GM19463 (cell line): ENCODE results near the gene TMEM100.

Experiments
- ATAC-seq: cut with Tn5 transposase; IDR thresholded peaks from one replicate; pipeline ENCODE4 v1.9.1; 2021; ENCODE audit warnings: mild to moderate bottlenecking, moderate library complexity; ENCODE audit not compliant: unreplicated experiment

Gene TMEM100

DNA sequence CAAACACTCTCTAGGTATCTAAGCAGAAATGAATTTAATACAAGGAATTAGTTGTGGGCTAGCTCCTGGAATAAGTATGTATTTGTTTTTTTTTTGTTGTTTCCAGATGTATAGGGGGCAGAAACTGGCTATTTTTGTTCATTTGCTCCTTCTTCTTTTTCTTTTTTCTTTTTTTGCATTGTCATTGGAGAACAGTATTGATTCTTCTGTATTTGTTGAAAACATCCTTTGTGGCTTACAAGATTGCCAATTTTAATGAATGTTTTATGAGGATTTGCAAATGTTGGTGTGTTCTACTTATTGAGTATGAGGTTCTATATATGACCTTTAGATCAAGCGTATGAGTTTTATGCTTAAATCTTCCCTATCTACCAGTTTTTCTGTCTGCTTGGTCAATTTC, 22.6 kb upstream of the TMEM100 start:
- no peak for ATAC-seq

DNA sequence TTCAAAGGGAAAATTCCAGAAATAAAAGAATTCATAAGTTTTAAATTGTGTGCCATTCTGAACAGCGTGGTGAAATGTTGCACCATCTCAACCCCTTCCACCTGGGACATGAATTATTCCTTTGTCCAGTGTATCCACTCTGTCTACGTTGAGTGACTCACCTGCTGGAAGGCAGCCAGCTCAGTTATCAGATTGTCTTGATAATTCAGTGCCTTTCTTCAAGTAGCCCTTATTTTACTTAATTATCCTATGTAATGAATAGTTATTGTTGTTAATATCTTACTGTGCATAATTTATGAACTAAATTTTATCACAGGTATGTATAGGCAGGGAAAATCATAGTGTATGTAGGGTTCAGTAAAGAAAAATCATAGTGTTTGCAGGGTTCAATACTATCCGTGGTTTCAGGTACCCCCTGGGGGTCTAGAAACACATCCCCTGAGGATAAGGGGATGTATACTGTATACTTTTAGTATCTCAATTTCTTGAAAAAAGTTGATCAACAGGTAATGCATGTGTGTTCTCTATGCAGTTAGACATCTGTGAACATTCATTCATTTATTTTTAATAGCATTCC, 20.5 kb upstream of the TMEM100 start:
- ATAC-seq: peak; percentile 33

GRCh38 chr17:55742272-55743102, 19.8 kb upstream of the TMEM100 start:
- ATAC-seq: peak; percentile 87

DNA sequence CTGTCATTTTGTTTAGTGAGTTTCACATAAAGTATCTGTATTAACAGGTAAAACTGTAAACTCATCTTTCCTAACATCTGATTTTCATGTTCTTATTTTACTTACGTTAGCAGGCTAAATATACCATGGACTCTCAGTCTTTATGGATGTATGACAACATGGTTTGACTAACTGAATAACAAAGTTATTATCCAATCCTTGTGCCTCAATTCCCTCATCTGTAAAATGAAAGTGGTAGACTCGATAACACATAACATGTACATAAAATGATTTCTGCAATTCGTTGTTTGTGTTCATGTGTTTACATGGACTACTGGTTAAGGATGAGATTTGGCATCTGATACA, 18.7 kb upstream of the TMEM100 start:
- no peak for ATAC-seq

GRCh38 chr17:55740511-55741355, 18.1 kb upstream of the TMEM100 start:
- ATAC-seq: no peak

- no peak for ATAC-seq
Observed at GRCh38 chr17:55737976-55738501, 15.4 kb upstream of the TMEM100 start.

DNA sequence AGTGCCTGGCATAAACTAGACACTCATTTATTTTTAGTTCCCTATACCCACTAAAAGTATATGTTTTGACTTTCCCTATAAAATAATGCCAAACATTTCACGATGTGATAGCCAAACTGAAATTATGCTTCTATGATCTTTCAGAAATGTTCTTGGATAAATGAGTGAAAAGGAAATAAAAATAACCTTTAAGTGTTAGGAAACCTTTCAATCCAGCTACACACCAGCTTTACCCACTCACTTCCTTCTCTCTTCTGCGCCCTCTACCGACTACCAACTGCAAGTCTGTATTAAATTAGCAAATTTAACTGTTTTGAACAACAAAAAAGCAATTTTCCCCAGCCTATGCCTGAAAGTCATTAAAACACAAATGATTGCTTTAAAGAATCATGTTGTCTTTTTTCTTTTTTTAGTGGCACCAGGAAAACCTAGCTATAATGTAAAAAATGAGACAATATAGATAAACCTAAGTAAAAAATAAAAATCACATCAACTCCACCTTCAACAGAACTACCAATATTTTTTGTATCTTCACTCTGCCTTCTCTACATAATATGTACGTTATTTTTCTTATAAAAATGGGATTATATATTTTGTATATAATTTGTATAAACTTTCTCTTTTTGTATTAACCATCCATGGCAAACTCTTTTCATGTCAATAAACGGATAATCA, 13.2 kb upstream of the TMEM100 start:
- ATAC-seq: no peak

DNA sequence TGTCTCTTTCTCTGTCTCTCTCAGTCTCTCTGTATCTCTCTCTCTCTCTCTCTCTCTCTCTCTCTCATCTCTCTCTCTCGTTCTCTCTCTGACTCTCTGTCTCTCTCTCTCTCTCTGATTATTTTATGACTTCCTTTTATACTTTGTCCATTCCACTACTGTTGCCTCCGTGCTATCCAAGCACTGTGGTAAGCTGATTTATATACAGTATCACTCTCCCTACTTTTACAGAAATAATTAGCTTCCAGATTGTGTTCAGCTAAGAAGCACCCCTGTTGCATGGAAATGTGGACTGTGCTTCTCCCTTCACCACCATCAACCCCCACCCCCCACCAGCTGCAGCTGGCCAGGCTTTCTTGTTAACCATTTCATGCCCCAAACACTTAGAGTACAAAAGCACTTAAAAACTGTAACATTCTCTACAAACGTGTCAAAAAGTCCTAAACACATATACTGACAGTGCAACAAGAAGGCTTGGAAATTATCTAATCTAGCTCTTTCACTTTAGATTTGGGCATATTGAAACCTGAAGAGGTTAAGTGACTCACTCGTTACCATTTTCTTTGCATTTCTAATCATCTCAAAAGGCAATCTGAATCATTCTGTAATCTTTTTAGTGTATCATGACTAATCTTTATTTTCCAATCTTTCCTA, 11.6 kb upstream of the TMEM100 start:
- peak; percentile 72 for ATAC-seq

- ATAC-seq: no peak
Observed at GRCh38 chr17:55731586-55732250, 9.1 kb upstream of the TMEM100 start.

- no peak for ATAC-seq
Observed at GRCh38 chr17:55730808-55731207, 8.1 kb upstream of the TMEM100 start.

DNA sequence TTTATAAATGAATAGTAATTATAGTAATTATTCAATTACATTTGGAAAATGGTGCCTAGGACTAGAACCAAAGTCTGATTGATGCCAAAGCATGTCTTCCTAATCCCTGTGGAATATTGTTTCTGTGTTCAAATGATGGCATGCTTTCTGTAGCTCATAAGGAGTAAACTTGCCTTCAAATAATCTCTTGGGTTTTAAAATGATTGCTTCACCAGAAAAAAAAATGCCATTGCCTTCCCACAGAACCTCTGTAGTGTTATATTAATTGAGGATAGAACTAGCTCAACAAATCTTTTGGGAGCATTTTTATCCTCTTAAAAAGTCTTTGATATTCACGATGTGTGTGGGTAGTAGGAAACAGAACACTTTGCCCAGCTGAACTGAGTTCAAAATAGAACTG, 7.7 kb upstream of the TMEM100 start:
- no peak for ATAC-seq

DNA sequence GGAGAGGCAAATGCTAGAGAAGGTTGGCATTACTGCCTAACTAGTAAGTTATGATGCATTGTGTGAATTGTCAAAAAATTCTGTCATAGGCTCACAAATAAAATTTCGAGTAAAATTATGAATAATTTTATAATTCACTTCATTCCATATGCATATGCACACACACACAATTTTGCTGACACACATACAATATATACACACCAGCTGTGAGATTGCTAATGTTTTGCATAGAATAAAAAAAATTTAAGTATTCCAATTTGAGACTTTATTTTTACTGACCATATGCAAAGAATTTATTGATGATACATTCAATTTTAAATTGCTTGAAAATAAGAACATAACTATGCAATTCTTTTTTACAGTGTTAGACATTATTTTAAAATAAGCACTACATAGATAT, 6.8 kb upstream of the TMEM100 start:
- ATAC-seq: no peak

DNA sequence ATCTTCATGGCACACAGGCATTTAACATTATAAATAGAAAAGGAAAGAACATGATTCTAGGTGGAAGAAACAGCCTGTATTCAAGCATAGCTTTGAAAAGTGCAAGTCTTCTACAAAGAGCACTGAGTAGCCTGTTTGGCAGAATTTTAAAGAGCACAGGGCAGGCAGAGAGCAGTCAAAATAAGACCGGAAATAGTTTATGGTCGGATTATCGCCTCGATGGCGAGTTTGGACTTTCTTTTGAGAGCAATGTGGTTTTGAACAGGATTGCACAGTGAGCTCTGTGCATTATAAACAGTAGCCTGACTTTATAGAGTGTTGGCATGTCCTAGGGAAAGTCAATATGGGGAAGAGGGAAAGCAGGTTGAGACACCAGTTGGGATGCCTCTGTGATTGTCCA, 6.2 kb upstream of the TMEM100 start:
- ATAC-seq: no peak

- no peak for ATAC-seq
Observed at GRCh38 chr17:55728361-55728760, 5.7 kb upstream of the TMEM100 start.

- ATAC-seq: no peak
Observed at GRCh38 chr17:55727920-55728319, 5.3 kb upstream of the TMEM100 start.

DNA sequence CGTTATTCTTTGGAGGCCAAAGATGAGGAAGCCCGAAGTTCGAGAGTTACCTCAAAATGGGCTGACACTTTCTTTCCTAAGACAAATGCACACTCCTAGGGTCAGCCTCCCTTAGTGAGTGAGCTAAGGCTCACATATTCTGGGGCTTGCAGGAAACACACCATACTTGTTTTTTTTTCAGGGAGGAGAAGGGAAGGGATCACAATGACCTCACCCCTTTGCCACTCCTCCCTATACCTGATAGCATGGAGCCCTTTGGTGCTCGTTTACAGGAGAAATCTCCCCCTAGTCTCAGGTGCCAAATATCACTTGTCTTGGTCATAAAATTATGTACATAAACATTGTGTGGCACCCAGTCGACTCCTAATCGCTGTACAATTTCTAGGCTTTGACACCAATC, 4.6 kb upstream of the TMEM100 start:
- ATAC-seq: no peak

DNA sequence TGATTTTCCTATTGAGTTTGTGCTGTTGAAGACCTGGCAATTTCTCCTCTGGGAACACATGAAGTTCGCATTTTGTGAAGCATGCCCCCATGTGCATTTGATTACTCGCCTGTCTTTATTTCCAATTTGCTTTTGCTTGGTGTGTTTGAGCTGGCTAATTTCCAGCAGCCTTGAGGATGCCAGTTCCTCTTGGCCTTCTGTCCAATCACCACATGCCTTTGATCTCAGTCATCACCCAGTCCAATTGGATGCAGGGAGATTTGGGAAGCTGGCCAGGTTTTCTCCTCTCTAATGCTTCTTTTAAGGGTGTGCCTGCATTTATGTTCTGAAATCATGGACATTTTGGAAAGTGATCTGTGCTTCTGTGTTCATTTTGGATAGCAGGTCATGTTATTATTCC, 3.8 kb upstream of the TMEM100 start:
- ATAC-seq: no peak

- no peak for ATAC-seq
Observed at GRCh38 chr17:55723488-55723848, 804 bp upstream of the TMEM100 start.

DNA sequence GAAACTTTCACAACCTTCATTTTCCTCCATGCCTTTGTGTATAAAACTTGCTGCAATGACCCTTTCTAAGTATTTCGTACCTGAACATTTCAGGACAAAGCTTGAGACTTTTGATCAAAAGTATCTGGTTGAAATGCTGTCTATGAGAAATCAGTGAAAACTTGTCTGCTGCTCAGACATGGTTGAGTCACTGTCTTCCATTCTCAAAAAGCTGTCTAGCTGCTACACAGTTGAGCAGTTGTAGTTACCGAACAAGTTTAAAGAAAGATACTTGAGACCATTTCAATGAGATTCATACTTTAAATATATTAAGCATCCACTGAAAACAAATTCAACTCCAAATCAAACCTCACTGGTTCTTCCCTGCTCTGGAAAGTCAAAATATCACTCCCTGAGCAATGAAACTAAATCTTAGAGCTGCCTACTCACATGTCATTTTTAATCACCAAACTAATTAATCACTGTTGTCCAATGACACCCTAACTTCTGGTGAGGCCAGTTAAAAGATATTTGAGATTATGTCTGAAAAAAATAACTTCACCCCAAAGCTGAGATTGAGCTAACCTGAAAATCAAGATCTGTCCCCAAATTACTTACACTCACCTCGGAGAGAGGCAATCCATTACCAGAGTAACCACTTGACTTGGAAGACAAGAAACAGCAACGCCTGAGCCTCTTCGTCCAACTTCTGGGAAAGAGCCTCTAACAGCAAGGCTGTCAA, 488 bp downstream of the TMEM100 start:
- ATAC-seq: no peak
